Activated naive CD4-positive, alpha-beta T cell treated with anti-CD3 and anti-CD28 coated beads for 36 hours (primary cell): ENCODE measurements around the gene TENM4. TPM values are rescaled to one million over a fixed set of nuclear protein-coding genes. Genes with fewer than 3 reads are reported as not detected.

Source experiments
- CTCF ChIA-PET: fragments of 350-600 bp; sonication (Branson Sonifier 250); formaldehyde crosslinking; loops from one replicate; lab custom pipeline; 2021; ENCODE audit warnings: antibody characterized with exemption; lab: Charles Lee
- DNase-seq: peaks from one replicate; pipeline ENCODE4 v3.0.0-alpha.2; 2020
- H3K27ac Mint-ChIP-seq: one replicate; pipeline ENCODE4 v1.8.0; 2021; ENCODE audit warnings: mild to moderate bottlenecking, mixed read lengths
- H3K27me3 Mint-ChIP-seq: one replicate; pipeline ENCODE4 v1.8.0; 2021; ENCODE audit warnings: low read depth, mixed read lengths
- H3K36me3 Mint-ChIP-seq: one replicate; pipeline ENCODE4 v1.8.0; 2021; ENCODE audit warnings: low read depth, mixed read lengths
- H3K4me1 Mint-ChIP-seq: one replicate; pipeline ENCODE4 v1.8.0; 2021; ENCODE audit warnings: low read depth, mixed read lengths
- H3K4me3 Mint-ChIP-seq: one replicate; pipeline ENCODE4 v1.8.0; 2021; ENCODE audit warnings: mild to moderate bottlenecking, moderate library complexity, mixed read lengths
- H3K9me3 Mint-ChIP-seq: one replicate; pipeline ENCODE4 v1.8.0; 2021; ENCODE audit warnings: mixed read lengths
- intact Hi-C: fragments of 100-400 bp; cut with micrococcal nuclease; formaldehyde crosslinking; loops from one replicate; pipeline ENCODE4 v1.15.1; 2023
- total RNA-seq, 2 experiments: library from RNA; stranded (reverse); gene quantifications; one replicate each; pipeline ENCODE4 v1.2.3, GENCODE V29; 2021

Gene TENM4
- total RNA-seq, 2 experiments from 2014 or later: not detected

- H3K9me3 Mint-ChIP-seq: no peaks in the 10 kb centered on the region
- intact Hi-C loops: loop anchor here (5.0 kb wide), 1 partner anchor 150 kb away; no protein-coding TSS in a partner anchor
Observed at GRCh38 chr11:78796956-78797355, 643.9 kb downstream of the TENM4 start.

DNA sequence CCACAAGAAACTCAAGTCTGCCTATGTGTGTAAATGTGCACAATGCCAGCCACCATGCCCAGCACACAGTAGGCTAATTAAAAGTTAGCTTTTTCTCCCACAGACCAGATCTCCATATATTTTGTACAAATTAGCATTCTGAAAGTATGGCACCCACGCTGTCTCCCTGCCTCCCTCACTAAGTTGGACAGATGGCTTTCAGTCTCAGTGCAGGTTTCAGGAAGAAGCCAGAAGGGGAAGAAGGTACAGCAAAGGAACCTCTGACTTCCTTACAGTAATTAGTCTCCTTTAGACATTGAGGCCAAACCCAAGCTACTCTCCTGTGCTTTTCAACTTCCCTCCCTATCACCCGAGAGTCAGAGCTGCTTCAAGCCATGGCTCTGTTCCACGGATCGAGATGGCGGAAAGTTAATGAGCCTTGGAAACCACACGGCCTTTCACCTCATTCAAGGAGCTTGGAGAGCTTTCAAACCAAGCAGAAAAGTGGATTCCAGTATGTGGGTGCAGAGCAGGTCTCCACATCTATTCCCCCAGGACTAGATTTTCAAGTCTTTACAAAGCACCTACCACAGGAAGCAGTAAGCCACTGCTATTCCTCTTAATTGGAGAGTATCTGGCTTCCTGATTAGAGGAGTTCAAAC is 645.1 kb downstream of the TENM4 start:
- no peak for DNase-seq
- Mint-ChIP-seq H3K4me3 (no peak overlapping the region), H3K36me3 (no peaks in the 10 kb centered on the region), H3K27me3 (no peaks in the 10 kb centered on the region), H3K9me3 (no peaks in the 10 kb centered on the region), H3K4me1 (no peaks in the 10 kb centered on the region), H3K27ac (no peak overlapping the region)
- CTCF ChIA-PET: interaction anchor here (1.8 kb wide), 1 partner anchor 10 kb away, joined by 7 read pairs; no protein-coding TSS in a partner anchor
- intact Hi-C loops: loop anchor here (5.0 kb wide), 1 partner anchor 148 kb away; no protein-coding TSS in a partner anchor

More at GRCh38 chr11:78796956-78797355, 643.9 kb downstream of the TENM4 start:
- no peak for DNase-seq
- Mint-ChIP-seq H3K27me3 (no peaks in the 10 kb centered on the region), H3K4me1 (no peaks in the 10 kb centered on the region), H3K27ac (no peak overlapping the region), H3K36me3 (no peaks in the 10 kb centered on the region), H3K4me3 (no peak overlapping the region)
- CTCF ChIA-PET: interaction anchor here (0.7 to 3.0 kb wide), 6 partner anchors 8 to 658 kb away, joined by 4 to 13 read pairs (median 6); no protein-coding TSS in a partner anchor

- DNase-seq: no peak
- Mint-ChIP-seq H3K9me3 (no peaks in the 10 kb centered on the region), H3K4me3 (no peak overlapping the region), H3K36me3 (no peaks in the 10 kb centered on the region), H3K4me1 (no peaks in the 10 kb centered on the region), H3K27ac (no peak overlapping the region), H3K27me3 (no peaks in the 10 kb centered on the region)
- CTCF ChIA-PET: interaction anchor here (2.0 kb wide), 1 partner anchor 11 kb away, joined by 4 read pairs; no protein-coding TSS in a partner anchor
- intact Hi-C loops: no loop called here
Observed at GRCh38 chr11:78791964-78792363, 648.9 kb downstream of the TENM4 start.

DNA sequence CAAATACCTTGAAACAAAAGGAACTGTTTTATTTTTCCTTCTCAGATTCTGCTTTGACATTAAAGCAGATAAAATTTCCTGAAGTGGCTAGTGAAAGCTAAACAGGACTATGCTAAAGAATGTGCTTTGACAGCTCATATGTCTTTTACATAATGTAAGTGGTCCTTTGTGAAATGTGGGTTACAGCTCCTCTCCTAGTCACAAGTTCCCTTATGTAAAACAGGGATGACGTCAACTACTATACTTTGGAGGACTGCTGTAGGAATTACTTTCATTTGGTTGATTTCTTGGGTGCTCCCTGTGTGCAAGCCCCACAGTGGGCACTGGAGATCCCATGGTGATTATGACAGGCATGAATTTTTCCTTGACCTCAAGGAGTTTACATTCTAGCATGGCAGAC is 649.6 kb downstream of the TENM4 start:
- H3K27me3 Mint-ChIP-seq: no peaks in the 10 kb centered on the region
- H3K4me1 Mint-ChIP-seq: no peaks in the 10 kb centered on the region
- no peaks in the 10 kb centered on the region for H3K36me3 Mint-ChIP-seq
- no peak overlapping the region for H3K27ac Mint-ChIP-seq
- CTCF ChIA-PET: no interaction called here
- intact Hi-C loops: no loop called here
- H3K4me3 Mint-ChIP-seq: no peak overlapping the region
- DNase-seq: no peak
- no peaks in the 10 kb centered on the region for H3K9me3 Mint-ChIP-seq

- CTCF ChIA-PET: no interaction called here
- no peak for DNase-seq
- intact Hi-C loops: no loop called here
- H3K4me1 Mint-ChIP-seq: no peaks in the 10 kb centered on the region
- H3K9me3 Mint-ChIP-seq: no peaks in the 10 kb centered on the region
- no peaks in the 10 kb centered on the region for H3K36me3 Mint-ChIP-seq
- H3K27ac Mint-ChIP-seq: no peak overlapping the region
- H3K4me3 Mint-ChIP-seq: no peak overlapping the region
- H3K27me3 Mint-ChIP-seq: no peaks in the 10 kb centered on the region
Observed at GRCh38 chr11:78790784-78791183, 650.0 kb downstream of the TENM4 start.

DNA sequence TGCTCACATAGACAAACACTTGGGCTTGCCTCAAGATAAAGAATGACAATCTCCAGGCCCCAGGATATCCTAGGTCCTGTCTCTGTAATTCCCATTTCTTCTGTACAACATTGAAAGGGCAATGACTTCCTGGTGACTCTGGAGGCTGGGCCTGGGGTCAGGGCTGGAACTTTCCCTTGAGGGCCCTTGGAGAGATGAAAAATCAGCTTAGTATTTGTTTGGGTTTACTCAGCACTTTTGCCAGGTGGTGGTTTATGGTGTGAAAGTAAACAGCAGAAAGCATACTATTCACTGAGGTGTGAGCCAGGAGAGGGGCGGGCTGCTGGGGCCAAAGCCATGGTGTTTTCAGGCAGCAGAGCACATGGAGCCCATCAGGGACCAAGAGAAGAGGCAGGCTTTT is 651.5 kb downstream of the TENM4 start:
- Mint-ChIP-seq H3K36me3 (no peaks in the 10 kb centered on the region), H3K27me3 (peaks cover 4% of the 10 kb centered on the region), H3K4me3 (no peak overlapping the region), H3K4me1 (no peaks in the 10 kb centered on the region), H3K27ac (no peak overlapping the region), H3K9me3 (no peaks in the 10 kb centered on the region)
- CTCF ChIA-PET: interaction anchor here (1.0 to 3.5 kb wide), 2 partner anchors 9 to 376 kb away, joined by 3 to 13 read pairs; no protein-coding TSS in a partner anchor
- DNase-seq: no peak
- intact Hi-C loops: no loop called here

- Mint-ChIP-seq H3K4me1 (no peaks in the 10 kb centered on the region), H3K27ac (no peak overlapping the region), H3K36me3 (no peaks in the 10 kb centered on the region), H3K4me3 (no peak overlapping the region), H3K27me3 (peaks cover 4% of the 10 kb centered on the region), H3K9me3 (no peaks in the 10 kb centered on the region)
- CTCF ChIA-PET: interaction anchor here (0.8 to 3.5 kb wide), 3 partner anchors 10 to 144 kb away, joined by 3 to 13 read pairs (median 4); no protein-coding TSS in a partner anchor
- no peak for DNase-seq
- intact Hi-C loops: no loop called here
Observed at GRCh38 chr11:78788533-78788932, 652.3 kb downstream of the TENM4 start.

DNA sequence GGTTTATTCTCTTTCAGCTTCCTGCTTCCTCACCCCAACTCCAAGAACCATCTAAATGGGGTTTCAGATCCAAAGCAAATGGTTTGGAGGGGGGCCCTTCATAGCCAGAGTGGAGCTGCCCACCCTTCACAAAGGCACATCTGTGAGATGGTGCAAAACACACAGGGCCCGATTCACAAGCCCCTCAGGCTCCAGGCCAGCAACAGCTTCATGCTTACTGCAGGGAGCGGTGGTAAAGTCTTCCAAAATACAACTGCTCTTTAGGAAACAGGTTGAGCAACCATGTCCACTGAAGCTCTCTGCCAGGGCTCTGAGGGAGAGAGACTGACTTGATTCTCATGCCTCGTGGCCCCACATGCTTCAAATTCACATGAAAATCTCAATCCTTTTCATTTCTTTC is 653.1 kb downstream of the TENM4 start:
- Mint-ChIP-seq H3K27ac (no peak overlapping the region), H3K36me3 (no peaks in the 10 kb centered on the region), H3K4me3 (no peak overlapping the region), H3K4me1 (no peaks in the 10 kb centered on the region), H3K9me3 (no peaks in the 10 kb centered on the region), H3K27me3 (peaks cover 6% of the 10 kb centered on the region)
- CTCF ChIA-PET: interaction anchor here (0.8 to 3.5 kb wide), 3 partner anchors 11 to 143 kb away, joined by 3 to 13 read pairs (median 4); no protein-coding TSS in a partner anchor
- DNase-seq: no peak
- intact Hi-C loops: no loop called here

DNA sequence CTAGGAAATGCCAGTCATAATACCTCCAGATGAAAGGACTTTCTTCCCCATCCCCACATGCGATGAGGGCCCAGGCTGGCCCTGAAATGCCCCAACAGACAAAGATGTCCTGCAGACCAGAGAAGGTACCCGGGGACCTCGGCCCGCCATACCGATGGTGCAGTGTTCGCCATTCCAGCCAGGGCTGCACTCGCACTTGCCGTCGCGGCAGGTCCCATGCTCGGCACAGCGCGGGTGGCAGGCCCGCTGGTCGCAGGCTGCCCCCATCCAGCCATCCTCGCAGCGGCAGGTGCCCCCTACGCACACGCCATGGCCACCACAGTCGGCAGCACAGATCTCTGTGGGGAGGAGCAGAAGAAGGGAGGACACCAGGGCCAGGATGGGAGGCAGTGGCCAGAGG is 654.1 kb downstream of the TENM4 start:
- Mint-ChIP-seq H3K4me1 (no peaks in the 10 kb centered on the region), H3K9me3 (no peaks in the 10 kb centered on the region), H3K4me3 (no peak overlapping the region), H3K27ac (no peak overlapping the region), H3K27me3 (peaks cover 6% of the 10 kb centered on the region), H3K36me3 (no peaks in the 10 kb centered on the region)
- intact Hi-C loops: no loop called here
- DNase-seq: no peak
- CTCF ChIA-PET: interaction anchor here (1.8 kb wide), 1 partner anchor 10 kb away, joined by 7 read pairs; no protein-coding TSS in a partner anchor

GRCh38 chr11:78786086-78786485 is 654.7 kb downstream of the TENM4 start:
- CTCF ChIA-PET: interaction anchor here (0.9 to 1.8 kb wide), 3 partner anchors 11 to 69 kb away, joined by 3 to 7 read pairs (median 5); no protein-coding TSS in a partner anchor
- no peaks in the 10 kb centered on the region for H3K9me3 Mint-ChIP-seq
- no peak overlapping the region for H3K27ac Mint-ChIP-seq
- no peak for DNase-seq
- H3K4me3 Mint-ChIP-seq: no peak overlapping the region
- H3K36me3 Mint-ChIP-seq: no peaks in the 10 kb centered on the region
- no peaks in the 10 kb centered on the region for H3K4me1 Mint-ChIP-seq
- intact Hi-C loops: no loop called here
- H3K27me3 Mint-ChIP-seq: peaks cover 6% of the 10 kb centered on the region

- CTCF ChIA-PET: interaction anchor here (1.0 kb wide), 1 partner anchor 10 kb away, joined by 3 read pairs; no protein-coding TSS in a partner anchor
- Mint-ChIP-seq H3K36me3 (no peaks in the 10 kb centered on the region), H3K27ac (no peak overlapping the region), H3K27me3 (peaks cover 6% of the 10 kb centered on the region), H3K4me1 (no peaks in the 10 kb centered on the region), H3K9me3 (no peaks in the 10 kb centered on the region), H3K4me3 (no peak overlapping the region)
- intact Hi-C loops: no loop called here
- DNase-seq: no peak
Observed at GRCh38 chr11:78784321-78785061, 656.3 kb downstream of the TENM4 start.

- intact Hi-C loops: no loop called here
- no peak for DNase-seq
- H3K9me3 Mint-ChIP-seq: no peaks in the 10 kb centered on the region
- H3K4me1 Mint-ChIP-seq: no peaks in the 10 kb centered on the region
- H3K27ac Mint-ChIP-seq: no peak overlapping the region
- CTCF ChIA-PET: interaction anchor here (1.0 kb wide), 1 partner anchor 11 kb away, joined by 3 read pairs; no protein-coding TSS in a partner anchor
- no peak overlapping the region for H3K4me3 Mint-ChIP-seq
- H3K27me3 Mint-ChIP-seq: peaks cover 6% of the 10 kb centered on the region
- H3K36me3 Mint-ChIP-seq: no peaks in the 10 kb centered on the region
Observed at GRCh38 chr11:78783846-78784245, 657.0 kb downstream of the TENM4 start.
